OCI-LY3 (cell line): Measurements from ENCODE around the gene SPAG8.

Source experiments
- CTCF ChIP-seq: fragments of 200-600, 300-600 bp; sonication (generic); IDR thresholded peaks from 2 replicates; pipeline ENCODE4 v1.5.1; 2014; ENCODE audit warnings: antibody characterized with exemption, low read length, low read depth
- EZH2phosphoT487 ChIP-seq: fragments of 200-600 bp; shearing (Covaris generic); IDR thresholded peaks from 2 replicates; pipeline ENCODE4 v1.6.1; 2018; ENCODE audit warnings: antibody characterized with exemption, mixed run types, low read depth

DNA sequence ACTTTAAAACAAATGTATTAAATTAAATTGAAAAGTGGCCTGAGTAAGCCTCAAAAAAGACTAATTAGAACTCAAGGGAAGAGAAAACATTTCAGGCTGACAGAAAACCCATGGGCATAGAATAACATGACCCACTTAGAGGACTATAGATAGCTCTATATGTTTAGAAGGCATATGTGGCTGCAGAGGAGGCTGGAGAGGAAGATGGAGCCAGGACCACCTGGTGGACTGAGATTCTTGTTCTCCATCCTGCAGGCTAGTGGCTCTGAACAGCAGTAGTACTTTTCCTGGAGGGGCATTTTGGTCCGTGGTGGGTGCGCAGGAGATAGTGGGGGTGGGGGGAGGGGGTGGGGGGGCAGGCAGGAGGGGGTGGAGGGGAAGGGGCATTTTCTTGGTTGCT is 31.0 kb downstream of the SPAG8 start:
- TF ChIP-seq CTCF (no peak), EZH2phosphoT487 (no peak)
